HAP-1 (cell line): ENCODE results near the gene TRMU.

Source experiments
- DNase-seq, 2 experiments: peaks; one replicate each; pipeline ENCODE4 v3.0.0-alpha.2; 2016 to 2020; ENCODE audit warnings: low spot score in 2 of 2
- H3K27me3 ChIP-seq: fragments of 250-450 bp; sonication (Bioruptor Pico); 2 replicates; pipeline ENCODE4 v1.5.1; 2020; ENCODE audit warnings: low read depth, mild to moderate bottlenecking, moderate library complexity
- H3K36me3 ChIP-seq: fragments of 250-450 bp; sonication (Bioruptor Pico); replicated peaks from 2 replicates; pipeline ENCODE4 v1.5.1; 2020; ENCODE audit warnings: mild to moderate bottlenecking
- H3K4me1 ChIP-seq: fragments of 250-450 bp; sonication (Bioruptor Pico); 2 replicates; pipeline ENCODE4 v1.5.1; 2020; ENCODE audit warnings: mild to moderate bottlenecking
- H3K4me3 ChIP-seq: fragments of 250-450 bp; sonication (Bioruptor Pico); 2 replicates; pipeline ENCODE4 v1.5.1; 2020; ENCODE audit warnings: mild to moderate bottlenecking, moderate library complexity
- H3K9me3 ChIP-seq: fragments of 250-450 bp; sonication (Bioruptor Pico); 2 replicates; pipeline ENCODE4 v1.5.1; 2020; ENCODE audit warnings: mild to moderate bottlenecking, moderate library complexity
- in situ Hi-C: fragments of 300-500 bp; cut with MboI; formaldehyde crosslinking; loops from 3 replicates; pipeline ENCODE4 v1.14.3; 2020; ENCODE audit warnings: low sequenced_read_pairs, inconsistent platforms, mixed read lengths

TRMU gene

DNA sequence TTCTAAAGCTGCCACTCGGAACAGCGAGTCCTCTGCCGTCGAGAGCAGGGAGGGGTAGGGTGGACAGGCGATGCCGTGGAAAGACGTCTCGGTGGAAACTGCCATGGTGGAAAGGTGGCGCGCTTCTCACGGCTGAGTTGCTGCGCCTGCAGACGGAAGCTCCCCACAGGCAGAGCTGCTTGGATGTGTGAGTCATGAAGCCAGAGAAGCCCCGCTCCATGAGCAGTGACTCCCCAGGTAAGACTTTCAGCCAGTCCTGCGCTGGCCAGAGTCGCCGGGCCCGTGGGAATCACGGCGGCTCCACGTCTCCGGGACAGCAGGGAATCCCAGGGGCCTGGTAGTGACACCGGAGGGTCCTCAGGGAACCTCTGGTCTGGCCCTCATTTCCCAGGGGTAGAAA is 4.0 kb upstream of the TRMU start:
- peaks cover 3% of the 10 kb centered on the region for H3K4me1 ChIP-seq
- H3K4me3 ChIP-seq, result no peak overlapping the region
- no peaks in the 10 kb centered on the region; the same call in 1 of the 2 replicates for H3K9me3 ChIP-seq
- in situ Hi-C loops, result no loop called here
- DNase-seq, result no peak
- no peaks in the 10 kb centered on the region for H3K27me3 ChIP-seq
- H3K36me3 ChIP-seq, result peaks cover 62% of the 10 kb centered on the region

DNA sequence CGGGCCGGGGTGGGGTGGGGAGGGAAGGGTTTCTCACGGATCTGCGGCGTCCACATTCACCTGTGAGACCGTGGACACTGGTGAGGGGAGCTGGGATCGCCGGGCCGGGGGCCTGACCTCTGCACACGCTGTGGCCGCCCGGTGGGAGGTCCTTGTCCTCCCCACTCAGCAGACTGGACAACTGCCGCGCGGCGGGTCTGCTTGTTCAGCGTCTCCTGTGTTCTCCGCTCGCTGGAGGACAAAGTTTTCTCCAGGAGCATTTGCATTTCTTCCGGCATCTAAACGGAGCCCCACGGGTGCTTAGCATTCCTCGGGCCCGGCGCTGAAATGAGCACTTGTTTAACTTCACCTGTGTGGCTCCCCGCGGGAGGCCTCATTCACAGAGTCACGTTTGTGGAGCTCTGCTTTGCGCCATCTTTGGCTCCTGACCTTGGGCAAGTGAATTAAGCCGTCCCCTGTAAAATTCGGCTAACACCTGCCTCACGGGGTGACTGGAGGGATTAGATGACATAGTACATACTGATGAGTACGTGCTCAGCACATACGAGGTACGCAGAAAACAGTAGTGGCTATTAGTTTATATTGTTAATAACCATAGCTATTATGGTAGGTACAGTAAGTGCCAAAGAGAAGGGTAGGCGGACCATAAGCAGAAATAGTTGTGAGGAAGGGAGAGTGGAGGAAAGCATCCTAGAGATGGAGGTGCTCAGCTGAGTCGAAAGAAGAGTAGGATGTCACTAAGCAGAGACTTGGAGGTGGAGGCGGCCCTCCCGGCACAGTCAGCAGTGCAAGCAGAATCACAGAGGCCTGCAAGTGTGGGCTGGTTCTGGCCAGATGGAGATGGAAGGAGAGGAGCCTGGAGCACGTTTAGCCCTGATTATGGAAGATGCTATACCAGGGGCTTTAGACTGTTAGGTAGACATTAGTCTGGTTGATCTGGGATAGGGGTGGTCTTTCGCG is 885 bp downstream of the TRMU start:
- Histone ChIP-seq H3K4me1 (peaks cover 11% of the 10 kb centered on the region), H3K4me3 (peak overlapping the region; percentile 95), H3K27me3 (no peaks in the 10 kb centered on the region), H3K36me3 (peaks cover 62% of the 10 kb centered on the region), H3K9me3 (no peaks in the 10 kb centered on the region; the same call in 1 of the 2 replicates)
- in situ Hi-C loops, result no loop called here
- DNase-seq, result peak; percentile 11 to 39

DNA sequence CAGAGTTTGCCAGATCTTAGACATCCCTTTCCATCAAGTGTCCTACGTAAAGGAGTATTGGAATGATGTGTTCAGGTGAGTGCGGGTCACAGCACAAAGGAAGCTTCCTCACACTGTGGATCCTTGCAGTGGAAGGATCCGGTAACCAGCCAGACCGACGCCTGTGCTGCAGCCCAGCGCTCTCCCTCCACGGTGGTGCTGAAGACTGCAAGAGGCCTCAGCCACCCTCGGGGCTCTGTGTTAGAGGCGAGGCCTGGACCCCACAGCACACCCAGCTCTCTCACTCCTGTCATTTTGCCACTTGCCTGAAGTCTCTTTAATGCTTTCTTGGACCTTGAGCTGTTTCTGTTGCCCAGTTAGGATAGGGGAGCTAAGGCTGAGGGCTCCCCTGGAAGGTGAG is 2.4 kb downstream of the TRMU start:
- no peaks in the 10 kb centered on the region; the same call in 1 of the 2 replicates for H3K9me3 ChIP-seq
- peaks cover 66% of the 10 kb centered on the region for H3K36me3 ChIP-seq
- H3K27me3 ChIP-seq, result no peaks in the 10 kb centered on the region
- H3K4me3 ChIP-seq, result no peak overlapping the region
- peaks cover 11% of the 10 kb centered on the region for H3K4me1 ChIP-seq
- in situ Hi-C loops, result no loop called here
- no peak for DNase-seq

DNA sequence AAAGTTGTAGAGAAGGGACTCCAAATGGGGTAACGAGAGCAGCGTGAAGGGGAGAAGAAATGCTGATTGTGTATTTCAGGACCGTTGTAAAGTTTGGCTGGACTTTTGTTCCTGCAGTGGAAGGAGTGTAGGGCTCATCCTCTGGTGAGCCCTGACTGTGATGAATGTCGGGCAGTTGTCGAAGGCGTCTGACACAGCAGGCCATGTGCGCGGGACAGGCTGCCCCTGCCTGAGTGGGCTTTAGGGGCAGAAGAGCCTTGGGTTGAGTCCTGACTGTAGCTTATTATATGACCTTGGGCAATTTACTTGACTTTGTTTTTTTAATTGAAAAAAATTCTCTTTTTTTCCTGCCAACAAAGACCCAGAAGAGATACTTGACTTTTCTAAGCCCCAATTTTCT is 3.1 kb downstream of the TRMU start:
- Histone ChIP-seq H3K4me1 (peaks cover 11% of the 10 kb centered on the region), H3K4me3 (no peak overlapping the region), H3K27me3 (no peaks in the 10 kb centered on the region), H3K36me3 (peaks cover 69% of the 10 kb centered on the region), H3K9me3 (no peaks in the 10 kb centered on the region; the same call in 1 of the 2 replicates)
- in situ Hi-C loops, result no loop called here
- DNase-seq, result no peak

DNA sequence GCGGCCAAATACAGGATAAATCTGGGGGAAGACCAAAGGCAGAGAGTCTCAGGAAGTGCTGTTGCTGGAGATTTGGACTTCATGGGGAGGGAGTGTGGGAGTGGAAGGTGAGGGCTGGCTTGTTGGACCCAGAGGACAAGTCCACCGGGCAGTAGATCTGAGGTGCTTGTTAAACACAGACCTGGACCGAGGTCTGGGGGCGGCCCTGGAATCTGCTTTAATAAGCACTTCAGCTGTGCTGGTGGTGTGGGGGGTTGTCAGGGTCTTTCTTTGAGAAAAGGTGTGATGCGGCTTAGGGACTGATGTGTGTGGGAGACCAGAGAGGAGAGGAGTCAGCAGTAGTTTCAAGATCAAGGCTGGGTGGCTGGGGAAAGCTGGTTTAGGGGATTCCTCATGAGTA is 4.4 kb downstream of the TRMU start:
- in situ Hi-C loops, result no loop called here
- peaks cover 83% of the 10 kb centered on the region for H3K36me3 ChIP-seq
- peaks cover 9% of the 10 kb centered on the region for H3K4me1 ChIP-seq
- H3K9me3 ChIP-seq, result no peaks in the 10 kb centered on the region; the same call in 1 of the 2 replicates
- no peaks in the 10 kb centered on the region for H3K27me3 ChIP-seq
- H3K4me3 ChIP-seq, result no peak overlapping the region
- DNase-seq, result no peak

DNA sequence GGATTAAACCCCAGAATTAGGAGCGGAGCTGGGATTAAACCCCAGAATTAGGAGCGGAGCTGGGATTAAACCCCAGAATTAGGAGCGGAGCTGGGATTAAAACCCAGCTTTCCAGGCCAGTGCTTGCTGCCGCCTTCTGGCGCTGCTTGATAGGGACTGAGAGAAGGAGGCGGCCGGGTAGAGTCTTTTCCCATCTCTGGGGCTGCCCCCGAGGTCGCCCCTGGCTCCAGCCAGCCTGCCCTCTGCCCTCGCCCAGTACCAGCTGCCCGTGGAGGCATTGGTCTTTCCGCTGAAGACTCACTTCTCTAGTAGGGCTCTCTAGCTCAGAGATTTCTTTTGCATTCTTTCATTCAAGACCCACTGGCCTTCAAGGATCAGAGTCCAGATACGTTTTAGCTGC is 5.2 kb downstream of the TRMU start:
- in situ Hi-C loops, result no loop called here
- peaks cover 8% of the 10 kb centered on the region for H3K4me1 ChIP-seq
- DNase-seq, result no peak
- no peak overlapping the region for H3K4me3 ChIP-seq
- no peaks in the 10 kb centered on the region for H3K27me3 ChIP-seq
- H3K36me3 ChIP-seq, result peaks cover 88% of the 10 kb centered on the region
- H3K9me3 ChIP-seq, result no peaks in the 10 kb centered on the region; the same call in 1 of the 2 replicates

DNA sequence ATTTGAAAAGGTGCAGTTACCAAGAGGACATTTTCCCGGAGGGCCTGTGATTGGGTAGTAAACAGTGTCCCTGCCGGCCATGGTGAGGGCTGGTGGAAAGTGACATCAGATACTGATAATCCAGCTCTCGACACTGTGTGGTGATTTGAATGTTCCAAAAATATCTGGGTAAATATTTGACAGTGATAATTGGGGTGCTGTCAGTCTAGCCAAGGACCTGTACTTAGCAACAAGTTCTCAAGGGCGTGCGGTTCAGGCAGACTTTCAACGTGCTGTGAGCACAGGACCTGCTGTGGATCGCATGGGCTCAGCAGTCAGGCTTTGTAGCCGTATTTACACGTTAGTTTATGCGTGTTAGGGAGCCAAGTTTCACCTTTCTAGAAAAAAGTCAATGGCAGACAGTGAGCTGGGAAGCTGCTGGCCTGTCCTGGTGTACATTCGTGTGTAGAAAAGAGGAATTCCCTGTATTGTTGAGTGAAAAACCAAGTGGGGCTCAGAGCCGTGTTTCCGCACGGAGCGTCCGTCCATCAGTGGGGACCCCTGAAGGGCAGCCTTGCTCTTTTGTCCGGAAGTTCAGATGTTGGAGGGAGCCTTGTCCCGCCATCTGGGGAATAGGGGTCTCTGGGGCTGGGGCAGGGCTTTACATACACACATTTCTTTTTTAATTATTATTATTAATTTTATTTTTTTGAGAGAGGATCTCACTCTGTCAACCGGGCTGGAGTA is 11.3 kb downstream of the TRMU start:
- DNase-seq, result no peak
- in situ Hi-C loops, result no loop called here
- Histone ChIP-seq H3K4me3 (no peak overlapping the region), H3K4me1 (no peaks in the 10 kb centered on the region), H3K27me3 (no peaks in the 10 kb centered on the region), H3K9me3 (no peaks in the 10 kb centered on the region), H3K36me3 (peaks cover 87% of the 10 kb centered on the region)

DNA sequence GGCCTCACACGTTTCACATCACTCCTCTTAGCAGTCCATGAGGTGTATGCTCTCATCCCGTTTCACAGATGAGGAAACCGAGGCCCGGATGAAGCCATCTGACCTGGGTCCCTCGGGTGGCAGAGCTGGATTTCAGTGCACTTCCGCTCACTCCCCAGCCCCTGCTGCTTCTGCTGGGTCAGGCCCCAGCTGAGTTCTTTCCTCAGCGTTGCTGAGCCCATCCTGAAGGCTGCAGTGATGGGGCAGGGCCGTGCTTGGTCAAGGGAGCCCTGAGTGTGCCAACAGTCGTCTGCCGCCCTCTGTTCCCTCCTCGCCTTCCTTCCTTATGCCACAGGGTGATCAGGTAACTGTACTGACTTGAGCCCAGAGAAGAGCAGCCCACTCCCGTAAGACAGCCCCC is 12.1 kb downstream of the TRMU start:
- H3K4me1 ChIP-seq, result no peaks in the 10 kb centered on the region
- H3K9me3 ChIP-seq, result no peaks in the 10 kb centered on the region
- no peak for DNase-seq
- in situ Hi-C loops, result no loop called here
- H3K4me3 ChIP-seq, result no peak overlapping the region
- peaks cover 87% of the 10 kb centered on the region for H3K36me3 ChIP-seq
- no peaks in the 10 kb centered on the region for H3K27me3 ChIP-seq

DNA sequence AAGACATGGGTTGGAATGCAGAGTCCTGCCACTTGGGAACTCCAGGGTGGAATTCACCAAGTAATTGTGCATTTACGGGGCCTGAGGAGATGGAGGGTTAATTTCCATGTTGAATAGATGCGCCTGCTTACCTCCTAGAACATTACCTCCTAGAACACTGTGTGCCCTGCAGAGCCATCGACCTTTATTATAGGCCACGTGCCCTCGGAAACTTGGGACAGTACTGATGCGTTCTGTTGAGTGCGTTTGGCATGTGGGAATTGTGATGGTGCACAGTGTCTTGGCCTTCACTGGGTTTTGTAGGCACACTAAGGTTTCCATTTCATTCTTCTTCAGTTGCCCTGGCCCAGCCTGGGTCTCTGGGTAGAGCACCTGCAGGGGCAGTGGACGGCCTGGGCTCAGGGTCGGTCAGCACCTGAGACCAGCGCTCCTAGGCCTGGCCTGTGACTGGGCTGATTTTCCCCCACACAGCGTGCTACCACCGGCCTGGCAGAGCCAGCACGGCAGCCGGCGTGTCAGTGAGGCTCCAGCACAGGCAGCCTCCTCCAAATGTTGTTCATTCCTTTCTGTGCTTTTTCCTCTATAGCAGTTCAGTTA is 12.7 kb downstream of the TRMU start:
- Histone ChIP-seq H3K4me3 (no peak overlapping the region), H3K4me1 (no peaks in the 10 kb centered on the region), H3K36me3 (peaks cover 90% of the 10 kb centered on the region), H3K9me3 (no peaks in the 10 kb centered on the region), H3K27me3 (no peaks in the 10 kb centered on the region)
- DNase-seq, result no peak
- in situ Hi-C loops, result no loop called here

DNA sequence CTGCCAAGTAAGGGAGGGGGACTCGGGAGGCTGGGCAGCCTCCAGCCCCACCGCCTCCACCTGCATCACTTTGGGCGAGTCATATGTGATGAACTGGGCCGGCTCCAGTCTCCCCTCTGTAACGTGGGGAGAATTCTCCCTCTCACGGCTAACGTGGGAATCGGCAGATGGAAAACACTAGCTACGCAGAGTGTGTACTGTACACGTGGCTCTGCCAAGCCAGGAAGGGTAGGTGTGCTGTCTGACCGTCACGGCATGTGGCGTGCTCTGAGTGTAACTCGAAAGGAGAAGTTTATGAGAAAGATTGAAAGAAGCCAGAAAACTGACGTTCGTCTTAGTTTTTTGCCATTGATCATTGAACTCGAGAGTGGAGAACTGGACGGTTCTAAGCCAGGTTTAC is 13.7 kb downstream of the TRMU start:
- in situ Hi-C loops, result no loop called here
- no peaks in the 10 kb centered on the region for H3K9me3 ChIP-seq
- no peaks in the 10 kb centered on the region for H3K27me3 ChIP-seq
- DNase-seq, result no peak
- no peaks in the 10 kb centered on the region for H3K4me1 ChIP-seq
- H3K4me3 ChIP-seq, result no peak overlapping the region
- H3K36me3 ChIP-seq, result peaks cover 89% of the 10 kb centered on the region

DNA sequence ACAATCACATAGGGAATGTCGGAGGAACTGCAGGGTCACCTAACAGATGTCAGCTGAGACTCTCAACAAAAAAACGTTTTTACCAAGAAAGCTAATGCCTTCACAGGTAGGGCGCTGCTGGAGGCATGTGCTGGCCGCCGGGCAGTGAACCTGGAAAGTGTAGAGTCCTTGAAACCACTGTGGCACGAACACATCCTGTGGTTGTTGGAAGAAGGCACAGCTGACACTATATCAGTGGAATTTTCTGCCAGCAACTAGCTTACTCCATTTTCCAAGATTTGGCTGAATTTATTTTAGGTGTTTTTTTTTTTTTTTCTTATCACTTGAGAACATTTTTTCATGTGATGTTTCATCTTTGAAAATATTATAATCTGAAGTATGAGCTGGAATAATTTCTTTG is 14.2 kb downstream of the TRMU start:
- DNase-seq, result no peak
- Histone ChIP-seq H3K4me3 (no peak overlapping the region), H3K36me3 (peaks cover 89% of the 10 kb centered on the region), H3K4me1 (no peaks in the 10 kb centered on the region), H3K27me3 (no peaks in the 10 kb centered on the region), H3K9me3 (no peaks in the 10 kb centered on the region)
- in situ Hi-C loops, result no loop called here

DNA sequence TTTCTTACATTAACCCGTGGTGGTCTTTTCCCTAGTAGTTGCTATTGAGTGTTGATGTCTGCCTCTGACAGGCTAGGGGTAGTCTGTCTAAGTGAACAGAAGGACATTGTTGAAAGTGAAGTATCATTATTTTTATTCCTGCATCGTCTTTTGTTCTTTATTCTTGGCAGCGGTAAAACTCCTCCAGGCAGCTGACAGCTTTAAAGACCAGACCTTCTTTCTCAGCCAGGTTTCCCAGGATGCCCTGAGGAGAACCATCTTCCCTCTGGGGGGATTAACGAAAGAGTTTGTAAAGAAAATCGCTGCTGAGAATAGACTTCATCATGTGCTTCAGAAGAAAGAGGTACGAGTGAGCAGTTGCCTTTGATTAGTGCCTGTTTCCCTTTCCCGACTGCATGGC is 14.6 kb downstream of the TRMU start:
- Histone ChIP-seq H3K4me1 (no peaks in the 10 kb centered on the region), H3K9me3 (no peaks in the 10 kb centered on the region), H3K4me3 (no peak overlapping the region), H3K36me3 (peaks cover 89% of the 10 kb centered on the region), H3K27me3 (no peaks in the 10 kb centered on the region)
- in situ Hi-C loops, result no loop called here
- DNase-seq, result no peak

DNA sequence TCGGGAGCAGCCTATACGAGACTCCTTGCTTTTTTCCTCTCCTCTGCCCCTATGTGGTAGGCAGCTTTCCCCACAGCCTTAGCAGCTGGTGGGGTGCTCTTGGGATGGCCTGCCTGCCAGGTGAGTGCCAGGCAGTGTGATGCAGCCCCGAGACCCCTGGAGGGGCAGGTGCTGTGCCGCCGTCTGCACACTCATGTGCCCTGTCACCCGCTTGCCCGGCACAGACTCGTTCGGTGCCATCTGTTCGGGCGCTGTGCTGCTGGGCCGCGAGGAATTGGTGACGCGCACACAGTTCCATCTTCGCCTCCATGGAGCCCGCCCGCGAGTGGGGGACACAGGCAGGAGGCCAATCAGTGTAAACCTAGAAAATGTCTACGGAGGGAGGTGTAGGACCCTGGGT is 15.1 kb downstream of the TRMU start:
- Histone ChIP-seq H3K4me3 (no peak overlapping the region), H3K4me1 (no peaks in the 10 kb centered on the region), H3K9me3 (no peaks in the 10 kb centered on the region), H3K36me3 (peaks cover 91% of the 10 kb centered on the region), H3K27me3 (no peaks in the 10 kb centered on the region)
- in situ Hi-C loops, result no loop called here
- no peak for DNase-seq
